HEK293 (cell line): ENCODE measurements around the gene IGSF9.

Experiments
- CTCF ChIA-PET: fragments of 350-600 bp; formaldehyde crosslinking; extraction: SDS; loops from one replicate; lab custom pipeline; 2021; ENCODE audit warnings: antibody characterized with exemption; lab: Yijun Ruan, JAX
- POLR2A ChIA-PET: fragments of 300-600 bp; formaldehyde crosslinking; extraction: SDS; loops from one replicate; lab custom pipeline; 2020; ENCODE audit warnings: antibody characterized with exemption, inconsistent platforms; lab: Yijun Ruan, JAX
- H3K27ac ChIP-seq: fragments of 200-500 bp; sonication (Bioruptor generic); 2 replicates; pipeline ENCODE4 v1.5.1; 2014; ENCODE audit warnings: low read depth, low read length, control low read depth, inconsistent platforms; ENCODE audit errors: extremely low read depth
- H3K36me3 ChIP-seq, 2 experiments: fragments of 200-500 bp in 1 of 2; sonication (Bioruptor generic) in 1 of 2; 1 replicate in 1 of 2; 2 replicates in 1 of 2; pipeline ENCODE4 v1.5.1; 2014 to 2017; ENCODE audit warnings: inconsistent platforms in 2 of 2, low read length in 2 of 2; ENCODE audit not compliant: control insufficient read depth in 2 of 2, insufficient read depth in 1 of 2
- H3K4me1 ChIP-seq: fragments of 200-500 bp; sonication (Bioruptor generic); 2 replicates; pipeline ENCODE4 v1.5.1; 2014; ENCODE audit warnings: mild to moderate bottlenecking, low read length, inconsistent platforms; ENCODE audit not compliant: control insufficient read depth, insufficient read depth
- H3K4me3 ChIP-seq: 2 replicates; pipeline ENCODE4 v1.5.1; 2011; ENCODE audit warnings: low read depth, mild to moderate bottlenecking, control low read depth, low read length, moderate library complexity
- H3K9me3 ChIP-seq: fragments of 200-500 bp; sonication (Bioruptor generic); 2 replicates; pipeline ENCODE4 v1.5.1; 2014; ENCODE audit warnings: low read depth, low read length, inconsistent platforms; ENCODE audit not compliant: control insufficient read depth, insufficient read depth
- HOXD13 ChIP-seq: sonication (generic); formaldehyde crosslinking; IDR thresholded peaks from 2 replicates; pipeline ENCODE4 v1.8.0; 2022; ENCODE audit warnings: missing genetic modification reagents, borderline replicate concordance
- ZBTB1 ChIP-seq: fragments of 450-650 bp; formaldehyde crosslinking; IDR thresholded peaks from 2 replicates; pipeline ENCODE4 v1.5.1; 2016; ENCODE audit warnings: missing biosample characterization, missing genetic modification characterization
- ZBTB48 ChIP-seq: fragments of 450-650 bp; formaldehyde crosslinking; IDR thresholded peaks from 2 replicates; pipeline ENCODE4 v1.5.1; 2016; ENCODE audit warnings: missing biosample characterization, missing genetic modification characterization
- ZBTB8A ChIP-seq: fragments of 450-650 bp; formaldehyde crosslinking; IDR thresholded peaks from 2 replicates; pipeline ENCODE4 v1.5.1; 2016; ENCODE audit warnings: missing biosample characterization, missing genetic modification characterization
- ZNF10 ChIP-seq: fragments of 450-650 bp; formaldehyde crosslinking; IDR thresholded peaks from 2 replicates; pipeline ENCODE4 v1.5.1; 2017; ENCODE audit warnings: missing biosample characterization, missing genetic modification characterization
- ZNF132 ChIP-seq: fragments of 450-650 bp; formaldehyde crosslinking; IDR thresholded peaks from 2 replicates; pipeline ENCODE4 v1.5.1; 2017; ENCODE audit warnings: missing biosample characterization, missing genetic modification characterization, borderline replicate concordance
- ZNF16 ChIP-seq: fragments of 450-650 bp; formaldehyde crosslinking; IDR thresholded peaks from 2 replicates; pipeline ENCODE4 v1.5.1; 2016; ENCODE audit warnings: low read depth, missing biosample characterization, missing genetic modification characterization
- ZNF302 ChIP-seq: fragments of 450-650 bp; formaldehyde crosslinking; IDR thresholded peaks from 2 replicates; pipeline ENCODE4 v1.5.1; 2016; ENCODE audit warnings: missing biosample characterization, missing genetic modification characterization, low read depth
- ZNF311 ChIP-seq: fragments of 450-650 bp; formaldehyde crosslinking; IDR thresholded peaks from 2 replicates; pipeline ENCODE4 v1.5.1; 2017; ENCODE audit warnings: missing biosample characterization, missing genetic modification characterization, borderline replicate concordance
- ZNF37A ChIP-seq: fragments of 450-650 bp; IDR thresholded peaks from 2 replicates; pipeline ENCODE4 v1.5.1; 2018; ENCODE audit warnings: missing biosample characterization, missing genetic modification characterization
- ZNF391 ChIP-seq: fragments of 450-650 bp; formaldehyde crosslinking; IDR thresholded peaks from 2 replicates; pipeline ENCODE4 v1.5.1; 2016; ENCODE audit warnings: low read depth, missing biosample characterization, missing genetic modification characterization, borderline replicate concordance
- ZNF426 ChIP-seq: fragments of 450-650 bp; formaldehyde crosslinking; IDR thresholded peaks from 2 replicates; pipeline ENCODE4 v1.5.1; 2017; ENCODE audit warnings: missing biosample characterization, missing genetic modification characterization, mild to moderate bottlenecking, inconsistent platforms, moderate library complexity
- ZNF48 ChIP-seq: fragments of 450-650 bp; formaldehyde crosslinking; IDR thresholded peaks from 2 replicates; pipeline ENCODE4 v1.5.1; 2016; ENCODE audit warnings: missing biosample characterization, missing genetic modification characterization
- ZNF514 ChIP-seq: fragments of 450-650 bp; formaldehyde crosslinking; IDR thresholded peaks from 2 replicates; pipeline ENCODE4 v1.5.1; 2016; ENCODE audit warnings: missing biosample characterization, missing genetic modification characterization
- ZNF658 ChIP-seq: fragments of 450-650 bp; formaldehyde crosslinking; IDR thresholded peaks from 2 replicates; pipeline ENCODE4; 2016; ENCODE audit warnings: missing biosample characterization, missing genetic modification characterization
- ZNF707 ChIP-seq: fragments of 450-650 bp; formaldehyde crosslinking; IDR thresholded peaks from 2 replicates; pipeline ENCODE4 v1.5.1; 2016; ENCODE audit warnings: missing biosample characterization, missing genetic modification characterization
- ZNF768 ChIP-seq: fragments of 450-650 bp; formaldehyde crosslinking; IDR thresholded peaks from 2 replicates; pipeline ENCODE4 v1.5.1; 2018; ENCODE audit warnings: missing biosample characterization, mild to moderate bottlenecking, missing genetic modification characterization
- ZNF785 ChIP-seq: fragments of 450-650 bp; formaldehyde crosslinking; IDR thresholded peaks from 2 replicates; pipeline ENCODE4 v1.5.1; 2016; ENCODE audit warnings: missing biosample characterization, missing genetic modification characterization
- ZNF792 ChIP-seq: fragments of 450-650 bp; formaldehyde crosslinking; IDR thresholded peaks from 2 replicates; pipeline ENCODE4 v1.5.1; 2016; ENCODE audit warnings: missing biosample characterization, missing genetic modification characterization
- ZNF830 ChIP-seq: fragments of 450-650 bp; IDR thresholded peaks from 2 replicates; pipeline ENCODE4 v1.5.0; 2018; ENCODE audit warnings: missing biosample characterization, missing genetic modification characterization, low read depth, mild to moderate bottlenecking, moderate library complexity
- TF ChIP-seq, protein P1 (sequence below): fragments of 450-650 bp; formaldehyde crosslinking; IDR thresholded peaks from 2 replicates; pipeline ENCODE4 v1.5.1; 2016; ENCODE audit warnings: missing biosample characterization, missing genetic modification characterization
- TF ChIP-seq, protein P2 (sequence below): fragments of 450-650 bp; formaldehyde crosslinking; IDR thresholded peaks from 2 replicates; pipeline ENCODE4 v1.5.1; 2016; ENCODE audit warnings: missing biosample characterization, missing genetic modification characterization
- TF ChIP-seq, protein P3 (sequence below): fragments of 450-650 bp; formaldehyde crosslinking; IDR thresholded peaks from 2 replicates; pipeline ENCODE4 v1.5.1; 2016; ENCODE audit warnings: missing biosample characterization, missing genetic modification characterization
- TF ChIP-seq, protein P4 (sequence below): fragments of 450-650 bp; formaldehyde crosslinking; IDR thresholded peaks from 2 replicates; pipeline ENCODE4 v1.5.1; 2016; ENCODE audit warnings: missing biosample characterization, missing genetic modification characterization
- TF ChIP-seq, protein P5 (sequence below): fragments of 450-650 bp; formaldehyde crosslinking; IDR thresholded peaks from 2 replicates; pipeline ENCODE4 v1.5.1; 2016; ENCODE audit warnings: missing biosample characterization, missing genetic modification characterization
- TF ChIP-seq, protein P6 (sequence below): fragments of 450-650 bp; formaldehyde crosslinking; IDR thresholded peaks from 2 replicates; pipeline ENCODE4 v1.5.1; 2016; ENCODE audit warnings: missing biosample characterization, missing genetic modification characterization
- TF ChIP-seq, protein P7 (sequence below): fragments of 450-650 bp; formaldehyde crosslinking; IDR thresholded peaks from 2 replicates; pipeline ENCODE4 v1.5.1; 2016; ENCODE audit warnings: missing biosample characterization, missing genetic modification characterization, borderline replicate concordance

Gene IGSF9

DNA sequence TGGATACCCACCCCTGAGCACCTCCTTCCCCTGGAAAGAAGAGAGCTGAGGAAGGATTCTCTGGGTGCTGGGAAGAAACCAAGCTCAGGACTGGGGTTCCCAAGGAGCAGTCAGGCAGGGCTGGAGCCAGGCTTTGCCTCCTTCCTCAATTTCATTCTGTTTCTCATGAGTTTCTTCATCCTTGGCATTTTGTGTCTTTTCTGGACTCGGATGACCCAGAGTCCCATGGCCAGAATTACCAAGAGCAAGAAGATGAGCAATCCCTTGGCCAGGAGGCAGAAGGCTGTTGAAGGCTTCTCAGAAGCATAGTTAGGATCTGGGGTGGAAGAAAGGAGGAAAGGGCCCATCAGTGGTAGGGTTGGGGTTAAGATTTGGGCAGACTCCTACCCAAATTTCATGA lies 6.1 kb upstream of the IGSF9 start:
- Histone ChIP-seq H3K4me1 (no peaks in the 10 kb centered on the region), H3K36me3 (no peaks in the 10 kb centered on the region), H3K27ac (no peak overlapping the region), H3K4me3 (no peak overlapping the region), H3K9me3 (no peaks in the 10 kb centered on the region)
- ChIA-PET CTCF (interaction anchor here (0.6 to 10.8 kb wide), 2 partner anchors 27 to 56 kb away, joined by 4 to 87 read pairs; no protein-coding TSS in a partner anchor), POLR2A (no interaction called here)
- TF ChIP-seq HOXD13 (CRISPR knock-in tag) (no peak), ZNF302 (tag by site-specific recombination) (no peak), ZBTB48 (tag by site-specific recombination) (no peak), ZNF785 (tag by site-specific recombination) (no peak), ZNF830 (tag by site-specific recombination) (no peak), ZNF426 (no peak), ZBTB8A (tag by site-specific recombination) (no peak), ZBTB1 (tag by site-specific recombination) (no peak), ZNF132 (tag by site-specific recombination) (no peak), ZNF48 (tag by site-specific recombination) (no peak), ZNF311 (tag by site-specific recombination) (no peak), ZNF792 (no peak), ZNF391 (no peak), ZNF514 (tag by site-specific recombination) (no peak), ZNF707 (tag by site-specific recombination) (no peak)
- TF ChIP-seq, protein P1, sequence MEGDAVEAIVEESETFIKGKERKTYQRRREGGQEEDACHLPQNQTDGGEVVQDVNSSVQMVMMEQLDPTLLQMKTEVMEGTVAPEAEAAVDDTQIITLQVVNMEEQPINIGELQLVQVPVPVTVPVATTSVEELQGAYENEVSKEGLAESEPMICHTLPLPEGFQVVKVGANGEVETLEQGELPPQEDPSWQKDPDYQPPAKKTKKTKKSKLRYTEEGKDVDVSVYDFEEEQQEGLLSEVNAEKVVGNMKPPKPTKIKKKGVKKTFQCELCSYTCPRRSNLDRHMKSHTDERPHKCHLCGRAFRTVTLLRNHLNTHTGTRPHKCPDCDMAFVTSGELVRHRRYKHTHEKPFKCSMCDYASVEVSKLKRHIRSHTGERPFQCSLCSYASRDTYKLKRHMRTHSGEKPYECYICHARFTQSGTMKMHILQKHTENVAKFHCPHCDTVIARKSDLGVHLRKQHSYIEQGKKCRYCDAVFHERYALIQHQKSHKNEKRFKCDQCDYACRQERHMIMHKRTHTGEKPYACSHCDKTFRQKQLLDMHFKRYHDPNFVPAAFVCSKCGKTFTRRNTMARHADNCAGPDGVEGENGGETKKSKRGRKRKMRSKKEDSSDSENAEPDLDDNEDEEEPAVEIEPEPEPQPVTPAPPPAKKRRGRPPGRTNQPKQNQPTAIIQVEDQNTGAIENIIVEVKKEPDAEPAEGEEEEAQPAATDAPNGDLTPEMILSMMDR (tag by site-specific recombination): no peak
- TF ChIP-seq, protein P2, sequence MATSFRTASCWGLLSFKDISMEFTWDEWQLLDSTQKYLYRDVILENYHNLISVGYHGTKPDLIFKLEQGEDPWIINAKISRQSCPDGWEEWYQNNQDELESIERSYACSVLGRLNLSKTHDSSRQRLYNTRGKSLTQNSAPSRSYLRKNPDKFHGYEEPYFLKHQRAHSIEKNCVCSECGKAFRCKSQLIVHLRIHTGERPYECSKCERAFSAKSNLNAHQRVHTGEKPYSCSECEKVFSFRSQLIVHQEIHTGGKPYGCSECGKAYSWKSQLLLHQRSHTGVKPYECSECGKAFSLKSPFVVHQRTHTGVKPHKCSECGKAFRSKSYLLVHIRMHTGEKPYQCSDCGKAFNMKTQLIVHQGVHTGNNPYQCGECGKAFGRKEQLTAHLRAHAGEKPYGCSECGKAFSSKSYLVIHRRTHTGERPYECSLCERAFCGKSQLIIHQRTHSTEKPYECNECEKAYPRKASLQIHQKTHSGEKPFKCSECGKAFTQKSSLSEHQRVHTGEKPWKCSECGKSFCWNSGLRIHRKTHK (tag by site-specific recombination): no peak
- TF ChIP-seq, protein P3, sequence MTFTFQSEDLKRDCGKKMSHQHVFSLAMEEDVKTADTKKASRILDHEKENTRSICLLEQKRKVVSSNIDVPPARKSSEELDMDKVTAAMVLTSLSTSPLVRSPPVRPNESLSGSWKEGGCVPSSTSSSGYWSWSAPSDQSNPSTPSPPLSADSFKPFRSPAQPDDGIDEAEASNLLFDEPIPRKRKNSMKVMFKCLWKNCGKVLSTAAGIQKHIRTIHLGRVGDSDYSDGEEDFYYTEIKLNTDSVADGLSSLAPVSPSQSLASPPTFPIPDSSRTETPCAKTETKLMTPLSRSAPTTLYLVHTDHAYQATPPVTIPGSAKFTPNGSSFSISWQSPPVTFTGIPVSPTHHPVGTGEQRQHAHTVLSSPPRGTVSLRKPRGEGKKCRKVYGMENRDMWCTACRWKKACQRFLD (tag by site-specific recombination): no peak
- TF ChIP-seq, protein P4, sequence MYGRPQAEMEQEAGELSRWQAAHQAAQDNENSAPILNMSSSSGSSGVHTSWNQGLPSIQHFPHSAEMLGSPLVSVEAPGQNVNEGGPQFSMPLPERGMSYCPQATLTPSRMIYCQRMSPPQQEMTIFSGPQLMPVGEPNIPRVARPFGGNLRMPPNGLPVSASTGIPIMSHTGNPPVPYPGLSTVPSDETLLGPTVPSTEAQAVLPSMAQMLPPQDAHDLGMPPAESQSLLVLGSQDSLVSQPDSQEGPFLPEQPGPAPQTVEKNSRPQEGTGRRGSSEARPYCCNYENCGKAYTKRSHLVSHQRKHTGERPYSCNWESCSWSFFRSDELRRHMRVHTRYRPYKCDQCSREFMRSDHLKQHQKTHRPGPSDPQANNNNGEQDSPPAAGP (tag by site-specific recombination): no peak

DNA sequence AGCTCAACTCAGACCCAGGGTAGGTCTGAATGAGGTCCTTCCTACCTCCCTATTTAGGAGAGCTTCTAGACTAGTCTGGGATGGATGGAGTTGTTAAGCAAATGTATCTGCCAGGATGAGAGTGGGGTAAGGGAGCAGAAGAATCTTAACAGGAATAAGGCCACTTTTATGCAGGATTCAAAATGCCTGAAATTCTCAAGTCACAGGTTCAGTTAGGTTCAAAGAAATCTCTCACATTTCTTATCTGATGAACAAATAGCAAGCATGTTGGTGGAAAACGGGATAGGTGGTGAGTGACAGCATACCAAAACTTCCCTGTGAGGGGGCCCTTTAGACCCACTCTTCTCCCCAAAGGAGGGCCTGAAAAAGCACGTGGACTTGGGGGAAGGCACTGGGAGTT lies 5.6 kb upstream of the IGSF9 start:
- H3K36me3 ChIP-seq: no peaks in the 10 kb centered on the region
- H3K4me3 ChIP-seq: no peak overlapping the region
- no peaks in the 10 kb centered on the region for H3K4me1 ChIP-seq
- no peak overlapping the region for H3K27ac ChIP-seq
- CTCF ChIA-PET: interaction anchor here (10.8 kb wide), 1 partner anchor 56 kb away, joined by 87 read pairs; no protein-coding TSS in a partner anchor
- no peaks in the 10 kb centered on the region for H3K9me3 ChIP-seq
- POLR2A ChIA-PET: no interaction called here
- TF ChIP-seq ZNF768: no peak
- TF ChIP-seq ZNF658: no peak
- TF ChIP-seq ZNF37A (tag by site-specific recombination): no peak
- TF ChIP-seq ZNF10 (tag by site-specific recombination): no peak
- TF ChIP-seq, protein P5, sequence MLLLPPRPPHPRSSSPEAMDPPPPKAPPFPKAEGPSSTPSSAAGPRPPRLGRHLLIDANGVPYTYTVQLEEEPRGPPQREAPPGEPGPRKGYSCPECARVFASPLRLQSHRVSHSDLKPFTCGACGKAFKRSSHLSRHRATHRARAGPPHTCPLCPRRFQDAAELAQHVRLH (tag by site-specific recombination): no peak
- TF ChIP-seq ZNF16 (tag by site-specific recombination): no peak
- no peak for TF ChIP-seq ZBTB1 (tag by site-specific recombination)
- TF ChIP-seq, protein P6, sequence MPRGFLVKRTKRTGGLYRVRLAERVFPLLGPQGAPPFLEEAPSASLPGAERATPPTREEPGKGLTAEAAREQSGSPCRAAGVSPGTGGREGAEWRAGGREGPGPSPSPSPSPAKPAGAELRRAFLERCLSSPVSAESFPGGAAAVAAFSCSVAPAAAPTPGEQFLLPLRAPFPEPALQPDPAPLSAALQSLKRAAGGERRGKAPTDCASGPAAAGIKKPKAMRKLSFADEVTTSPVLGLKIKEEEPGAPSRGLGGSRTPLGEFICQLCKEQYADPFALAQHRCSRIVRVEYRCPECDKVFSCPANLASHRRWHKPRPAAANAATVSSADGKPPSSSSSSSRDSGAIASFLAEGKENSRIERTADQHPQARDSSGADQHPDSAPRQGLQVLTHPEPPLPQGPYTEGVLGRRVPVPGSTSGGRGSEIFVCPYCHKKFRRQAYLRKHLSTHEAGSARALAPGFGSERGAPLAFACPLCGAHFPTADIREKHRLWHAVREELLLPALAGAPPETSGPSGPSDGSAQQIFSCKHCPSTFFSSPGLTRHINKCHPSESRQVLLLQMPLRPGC: no peak
- TF ChIP-seq, protein P7, sequence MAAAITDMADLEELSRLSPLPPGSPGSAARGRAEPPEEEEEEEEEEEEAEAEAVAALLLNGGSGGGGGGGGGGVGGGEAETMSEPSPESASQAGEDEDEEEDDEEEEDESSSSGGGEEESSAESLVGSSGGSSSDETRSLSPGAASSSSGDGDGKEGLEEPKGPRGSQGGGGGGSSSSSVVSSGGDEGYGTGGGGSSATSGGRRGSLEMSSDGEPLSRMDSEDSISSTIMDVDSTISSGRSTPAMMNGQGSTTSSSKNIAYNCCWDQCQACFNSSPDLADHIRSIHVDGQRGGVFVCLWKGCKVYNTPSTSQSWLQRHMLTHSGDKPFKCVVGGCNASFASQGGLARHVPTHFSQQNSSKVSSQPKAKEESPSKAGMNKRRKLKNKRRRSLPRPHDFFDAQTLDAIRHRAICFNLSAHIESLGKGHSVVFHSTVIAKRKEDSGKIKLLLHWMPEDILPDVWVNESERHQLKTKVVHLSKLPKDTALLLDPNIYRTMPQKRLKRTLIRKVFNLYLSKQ (tag by site-specific recombination): no peak
